OCI-LY1 (cell line): ENCODE measurements around the gene PTPRN2.

Experiments
- EZH2 ChIP-seq: fragments of 200-600 bp; sonication (generic), shearing (Covaris generic); IDR thresholded peaks from 2 replicates; pipeline ENCODE4 v1.8.0; 2017; ENCODE audit warnings: borderline replicate concordance, mixed run types, mild to moderate bottlenecking, antibody characterized with exemption, low read length, moderate library complexity, mixed read lengths
- TF ChIP-seq, protein P1 (sequence below): fragments of 200-600 bp; sonication (generic), shearing (Covaris generic); IDR thresholded peaks from 2 replicates; pipeline ENCODE4 v1.5.1; 2017; ENCODE audit warnings: mild to moderate bottlenecking, antibody characterized with exemption, low read length, moderate library complexity, mixed read lengths

DNA sequence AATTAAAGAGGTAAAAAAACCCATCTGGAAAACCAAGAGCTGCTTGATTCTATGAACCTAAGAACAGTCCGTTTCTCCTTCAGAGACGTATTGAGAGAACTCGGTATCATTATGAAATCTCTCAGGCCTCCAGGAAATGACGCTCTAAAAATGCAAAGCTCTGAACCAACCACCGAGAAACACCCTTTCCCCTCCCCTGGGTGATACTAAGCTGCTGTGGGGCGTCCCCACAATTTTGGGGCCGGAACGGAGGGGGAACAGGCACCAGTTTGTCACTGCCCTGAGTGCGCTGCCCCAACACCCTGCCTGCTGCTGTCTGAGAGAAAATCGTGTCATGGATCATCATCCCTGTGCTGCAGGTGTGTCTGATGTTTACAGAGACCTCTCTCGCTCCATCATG is 741.4 kb downstream of the PTPRN2 start:
- TF ChIP-seq, protein P1, sequence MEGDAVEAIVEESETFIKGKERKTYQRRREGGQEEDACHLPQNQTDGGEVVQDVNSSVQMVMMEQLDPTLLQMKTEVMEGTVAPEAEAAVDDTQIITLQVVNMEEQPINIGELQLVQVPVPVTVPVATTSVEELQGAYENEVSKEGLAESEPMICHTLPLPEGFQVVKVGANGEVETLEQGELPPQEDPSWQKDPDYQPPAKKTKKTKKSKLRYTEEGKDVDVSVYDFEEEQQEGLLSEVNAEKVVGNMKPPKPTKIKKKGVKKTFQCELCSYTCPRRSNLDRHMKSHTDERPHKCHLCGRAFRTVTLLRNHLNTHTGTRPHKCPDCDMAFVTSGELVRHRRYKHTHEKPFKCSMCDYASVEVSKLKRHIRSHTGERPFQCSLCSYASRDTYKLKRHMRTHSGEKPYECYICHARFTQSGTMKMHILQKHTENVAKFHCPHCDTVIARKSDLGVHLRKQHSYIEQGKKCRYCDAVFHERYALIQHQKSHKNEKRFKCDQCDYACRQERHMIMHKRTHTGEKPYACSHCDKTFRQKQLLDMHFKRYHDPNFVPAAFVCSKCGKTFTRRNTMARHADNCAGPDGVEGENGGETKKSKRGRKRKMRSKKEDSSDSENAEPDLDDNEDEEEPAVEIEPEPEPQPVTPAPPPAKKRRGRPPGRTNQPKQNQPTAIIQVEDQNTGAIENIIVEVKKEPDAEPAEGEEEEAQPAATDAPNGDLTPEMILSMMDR: no peak
- TF ChIP-seq EZH2: no peak
